Esophagus muscularis mucosa (tissue), 4 donors: ENCODE measurements around the gene MYH6. TPM values are rescaled to one million over a fixed set of nuclear protein-coding genes. Genes with fewer than 3 reads are reported as not detected.

Source experiments
- DNase-seq: peaks from one replicate; pipeline ENCODE4 v3.0.0-alpha.2; 2017; ENCODE audit errors: extremely low spot score
- H3K27ac ChIP-seq, 4 donors: fragments of 200-600 bp; sonication (generic); replicated peaks in 1 of 4; 1 replicate in 3 of 4; 2 replicates in 1 of 4; pipeline ENCODE4 v1.5.1; 2016 to 2019; ENCODE audit warnings: mild to moderate bottlenecking in 1 of 4
- H3K27me3 ChIP-seq, 4 donors: fragments of 200-600 bp; sonication (generic); one replicate each; pipeline versions ENCODE4 v1.5.1 to v1.6.0; 2016 to 2019
- H3K36me3 ChIP-seq, 4 donors: fragments of 200-600 bp; sonication (generic); one replicate each; pipeline ENCODE4 v1.5.1; 2016 to 2019
- H3K4me1 ChIP-seq, 4 donors: fragments of 200-600 bp; sonication (generic); one replicate each; pipeline ENCODE4 v1.5.1; 2016 to 2019
- H3K4me3 ChIP-seq, 4 donors: fragments of 200-600 bp; sonication (generic); 1 replicate in 2 of 4; 2 replicates in 2 of 4; pipeline ENCODE4 v1.5.1; 2016 to 2019; ENCODE audit warnings: mild to moderate bottlenecking in 4 of 4, moderate library complexity in 1 of 4
- H3K9me3 ChIP-seq, 4 donors: fragments of 200-600 bp; sonication (generic); 1 replicate in 3 of 4; 2 replicates in 1 of 4; pipeline ENCODE4 v1.5.1; 2016 to 2019
- EP300 ChIP-seq: sonication (generic); formaldehyde crosslinking; IDR thresholded peaks from one replicate; pipeline ENCODE4 v1.6.1; 2017; ENCODE audit warnings: antibody characterized with exemption
- POLR2A ChIP-seq: fragments of 450-650 bp; IDR thresholded peaks from one replicate; pipeline ENCODE4 v1.6.1; 2017; ENCODE audit warnings: antibody characterized with exemption, moderate library complexity, mild to moderate bottlenecking, low read depth
- POLR2AphosphoS5 ChIP-seq, 2 donors: sonication (generic); formaldehyde crosslinking; IDR thresholded peaks; one replicate each; pipeline ENCODE4 v1.6.1; 2017; ENCODE audit warnings: antibody characterized with exemption in 2 of 2
- WGBS: methylation state at CpG from one replicate; pipeline ENCODE4 v1.1.5; 2018; 5-methylcytosine and 5-hydroxymethylcytosine counted together
- intact Hi-C: fragments of 100-400 bp; cut with DNase I; formaldehyde crosslinking; loops from one replicate; pipeline ENCODE4 v1.15.1; 2023
- total RNA-seq, 4 donors: library from RNA; depleted of rRNA; stranded (reverse); fragments of >200 nt; gene quantifications; one replicate each; pipeline versions ENCODE4 v1.1.0 to v1.2.1, GENCODE V29; 2016
- TF ChIP-seq, protein P1 (sequence below), 3 experiments: fragments of 200-600 bp in 2 of 3; fragments of 450-650 bp in 1 of 3; sonication (generic) in 2 of 3; IDR thresholded peaks; one replicate each; pipeline ENCODE4 v1.5.1; 2017 to 2019; ENCODE audit warnings: antibody characterized with exemption in 3 of 3, mild to moderate bottlenecking in 2 of 3, moderate library complexity in 1 of 3

MYH6 gene
- total RNA-seq, 4 donors from 2014 or later: under 0.01 to 0.06 (median under 0.01) TPM; not detected in 1

- Histone ChIP-seq H3K27ac (no peak within 1 kb of the TSS), H3K27me3 (no peaks in the 10 kb centered on the region), H3K36me3 (no peaks in the 10 kb centered on the region), H3K9me3 (no peaks in the 10 kb centered on the region), H3K4me3 (no peak within 1 kb of the TSS), H3K4me1 (peaks cover 8 to 25% (median 24%) of the 10 kb centered on the region in 4 donors)
- TF ChIP-seq EP300 (no peak), POLR2A (no peak), POLR2AphosphoS5 (IDR thresholded peaks at IDR 0.05) (no peak)
- TF ChIP-seq, protein P1, sequence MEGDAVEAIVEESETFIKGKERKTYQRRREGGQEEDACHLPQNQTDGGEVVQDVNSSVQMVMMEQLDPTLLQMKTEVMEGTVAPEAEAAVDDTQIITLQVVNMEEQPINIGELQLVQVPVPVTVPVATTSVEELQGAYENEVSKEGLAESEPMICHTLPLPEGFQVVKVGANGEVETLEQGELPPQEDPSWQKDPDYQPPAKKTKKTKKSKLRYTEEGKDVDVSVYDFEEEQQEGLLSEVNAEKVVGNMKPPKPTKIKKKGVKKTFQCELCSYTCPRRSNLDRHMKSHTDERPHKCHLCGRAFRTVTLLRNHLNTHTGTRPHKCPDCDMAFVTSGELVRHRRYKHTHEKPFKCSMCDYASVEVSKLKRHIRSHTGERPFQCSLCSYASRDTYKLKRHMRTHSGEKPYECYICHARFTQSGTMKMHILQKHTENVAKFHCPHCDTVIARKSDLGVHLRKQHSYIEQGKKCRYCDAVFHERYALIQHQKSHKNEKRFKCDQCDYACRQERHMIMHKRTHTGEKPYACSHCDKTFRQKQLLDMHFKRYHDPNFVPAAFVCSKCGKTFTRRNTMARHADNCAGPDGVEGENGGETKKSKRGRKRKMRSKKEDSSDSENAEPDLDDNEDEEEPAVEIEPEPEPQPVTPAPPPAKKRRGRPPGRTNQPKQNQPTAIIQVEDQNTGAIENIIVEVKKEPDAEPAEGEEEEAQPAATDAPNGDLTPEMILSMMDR (IDR thresholded peaks at IDR 0.05): no peak
- 60% methylated on average over 5 of the region's 10 CpGs for WGBS
- no peak for DNase-seq
- intact Hi-C loops: no loop called here
Observed at GRCh38 chr14:23435543-23436326, 27.7 kb upstream of the MYH6 start, which contains the start of gene MYH7. Gene MYH7, minus strand, starts transcription at chr14:23435660. Its CDS starts 1,928 bp downstream, at chr14:23433732.

- WGBS: 89% methylated on average over 8 of the region's 8 CpGs
- no peaks in the 10 kb centered on the region for H3K27me3 ChIP-seq
- H3K9me3 ChIP-seq: no peaks in the 10 kb centered on the region
- DNase-seq: no peak
- no peaks in the 10 kb centered on the region for H3K36me3 ChIP-seq
- intact Hi-C loops: no loop called here
- H3K4me3 ChIP-seq: no peak overlapping the region
- no peak overlapping the region for H3K27ac ChIP-seq
- peaks cover 8 to 25% (median 24%) of the 10 kb centered on the region in 4 donors for H3K4me1 ChIP-seq
- TF ChIP-seq, protein P1 (IDR thresholded peaks at IDR 0.05): no peak
- TF ChIP-seq POLR2AphosphoS5 (IDR thresholded peaks at IDR 0.05) (no peak), EP300 (no peak)
Observed at GRCh38 chr14:23434488-23435222, 26.6 kb upstream of the MYH6 start.

GRCh38 chr14:23433457-23433856 is 25.4 kb upstream of the MYH6 start:
- H3K4me3 ChIP-seq: no peak overlapping the region
- no peak for DNase-seq
- WGBS: 84% methylated on average over 10 of the region's 10 CpGs

GRCh38 chr14:23432946-23433345 is 24.9 kb upstream of the MYH6 start:
- DNase-seq: no peak
- Histone ChIP-seq H3K27me3 (no peaks in the 10 kb centered on the region), H3K27ac (no peak overlapping the region), H3K4me1 (peaks cover 8 to 18% (median 17%) of the 10 kb centered on the region in 4 donors), H3K9me3 (no peaks in the 10 kb centered on the region), H3K4me3 (no peak overlapping the region), H3K36me3 (no peaks in the 10 kb centered on the region)
- 89% methylated on average over 10 of the region's 10 CpGs for WGBS
- intact Hi-C loops: no loop called here
- no peak for TF ChIP-seq EP300
- no peak for TF ChIP-seq POLR2AphosphoS5 (IDR thresholded peaks at IDR 0.05)
- no peak for TF ChIP-seq POLR2A
- TF ChIP-seq, protein P1 (IDR thresholded peaks at IDR 0.05): no peak

More at GRCh38 chr14:23433457-23433856, 25.4 kb upstream of the MYH6 start:
- H3K4me1 ChIP-seq: peaks cover 8 to 23% (median 20%) of the 10 kb centered on the region in 4 donors
- no peaks in the 10 kb centered on the region for H3K27me3 ChIP-seq
- TF ChIP-seq POLR2AphosphoS5 (IDR thresholded peaks at IDR 0.05) (no peak), EP300 (no peak)
- H3K9me3 ChIP-seq: no peaks in the 10 kb centered on the region
- no peak overlapping the region for H3K27ac ChIP-seq
- intact Hi-C loops: no loop called here
- H3K36me3 ChIP-seq: no peaks in the 10 kb centered on the region
